Heart left ventricle (tissue), 13 donors: ENCODE measurements around the gene GNAQ.

Experiments used
- CTCF ChIP-seq, 12 donors: fragments of 200-600 bp; sonication (generic) in 4 of 12; IDR thresholded peaks; one replicate each; pipeline versions ENCODE4 v1.5.0 to v1.8.0; 2018 to 2022; ENCODE audit warnings: antibody characterized with exemption in 12 of 12, mild to moderate bottlenecking in 5 of 12
- POLR2A ChIP-seq, 2 donors: fragments of 450-650 bp; IDR thresholded peaks; one replicate each; pipeline ENCODE4 v1.6.1; 2017; ENCODE audit warnings: antibody characterized with exemption in 2 of 2, mild to moderate bottlenecking in 2 of 2, moderate library complexity in 2 of 2
- donor health status: ischemic (EF 13 %, LVEDD 7.1; RV severe dilation, severe dysfunction).
- donor health status: DM: no; HTN: yes; CAD: no.
- donor health status: DM: no; HTN: no; CAD: no.
- donor health status: ischemic (EF 25% LVEDD 6.9; RV normal size, moderate dysfunction).
- donor health status: ischemic (EF 25% LVEDD 5.7; RV mildly dilated, moderate dysfunction).
- donor health status: ischemic (EF 35%, LVEDD 5.7; RV mildly dilated, moderate dysfunction).
- donor health status: nonischemic (EF 11% LVEDD 7.7; RV severe dilation, severe dysfunction).
- donor health status: DM: yes; HTN: yes; CAD: no.
- donor health status: PGD.
- donor health status: ischemic (EF 29% LVEDD 5.4; RV normal size, mild dysfunction).
- donor health status: nonischemic (EF 23%, LVEDD 6.1; RV moderate dilation, normal function).

DNA sequence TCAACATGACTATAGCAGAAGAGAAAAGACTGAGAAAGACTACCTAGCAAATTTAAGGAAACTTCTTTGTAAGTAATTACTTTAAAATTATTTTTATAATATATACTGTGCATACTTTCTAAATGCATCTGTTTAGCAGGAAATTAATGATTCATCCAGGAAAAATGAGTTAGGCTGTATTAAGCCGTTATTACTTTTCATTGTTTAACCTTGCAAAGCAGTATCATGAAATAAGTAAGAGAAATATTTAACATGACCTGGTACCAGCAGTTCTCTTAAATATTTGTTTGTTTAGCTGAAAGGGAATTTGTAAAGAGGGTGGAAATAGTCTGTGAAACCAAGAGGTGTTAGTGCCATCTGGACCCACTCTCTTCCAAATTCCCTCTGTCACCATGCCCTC is 175.0 kb downstream of the GNAQ start:
- TF ChIP-seq CTCF (IDR thresholded peaks at IDR 0.05) (no peak), POLR2A (IDR thresholded peaks at IDR 0.05) (no peak)
